ENCODE results near the gene SPATA33.
"Not testable (repeated sequence)": the region's sequence is repeated elsewhere in the genome, so short reads cannot be mapped to it uniquely, and the experiment has no call there.

SPATA33 gene

DNA sequence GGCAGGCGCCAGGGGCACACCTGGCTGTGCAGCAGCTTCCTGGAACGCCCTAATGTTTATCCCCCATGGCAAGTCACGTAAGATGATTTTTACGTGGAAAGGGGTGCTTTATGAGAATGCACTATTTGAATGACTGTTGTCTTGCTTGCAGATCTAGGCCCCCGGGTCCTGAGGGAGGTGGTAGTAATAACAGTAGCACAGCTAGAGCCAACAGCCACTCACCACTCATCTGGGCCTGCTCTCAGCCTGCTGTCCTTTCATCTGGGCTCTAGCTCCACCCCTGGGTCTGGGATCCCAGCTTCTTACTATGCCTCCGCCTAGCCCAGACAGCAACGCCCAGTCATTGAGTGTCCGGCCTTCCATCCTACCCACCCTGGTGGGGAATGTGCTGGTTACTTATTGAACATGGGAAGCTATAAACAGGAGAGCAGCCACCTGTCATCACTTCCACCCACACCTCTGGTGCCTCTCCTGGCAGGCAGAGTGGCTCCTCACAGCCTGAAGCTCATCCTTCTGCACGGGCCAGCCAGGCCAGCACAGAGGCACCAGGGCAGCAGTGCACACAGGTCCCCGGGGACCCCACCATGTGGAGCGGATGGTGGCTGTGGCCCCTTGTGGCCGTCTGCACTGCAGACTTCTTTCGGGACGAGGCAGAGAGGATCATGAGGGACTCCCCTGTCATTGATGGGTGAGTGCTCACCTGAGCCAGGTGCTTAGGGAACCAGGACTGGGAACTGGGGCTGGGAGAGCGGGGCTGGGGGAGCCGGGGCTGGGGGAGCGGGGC, 27.6 kb upstream of the SPATA33 start:
- no peak for DNase-seq (ENCODE audit: low read depth)

DNA sequence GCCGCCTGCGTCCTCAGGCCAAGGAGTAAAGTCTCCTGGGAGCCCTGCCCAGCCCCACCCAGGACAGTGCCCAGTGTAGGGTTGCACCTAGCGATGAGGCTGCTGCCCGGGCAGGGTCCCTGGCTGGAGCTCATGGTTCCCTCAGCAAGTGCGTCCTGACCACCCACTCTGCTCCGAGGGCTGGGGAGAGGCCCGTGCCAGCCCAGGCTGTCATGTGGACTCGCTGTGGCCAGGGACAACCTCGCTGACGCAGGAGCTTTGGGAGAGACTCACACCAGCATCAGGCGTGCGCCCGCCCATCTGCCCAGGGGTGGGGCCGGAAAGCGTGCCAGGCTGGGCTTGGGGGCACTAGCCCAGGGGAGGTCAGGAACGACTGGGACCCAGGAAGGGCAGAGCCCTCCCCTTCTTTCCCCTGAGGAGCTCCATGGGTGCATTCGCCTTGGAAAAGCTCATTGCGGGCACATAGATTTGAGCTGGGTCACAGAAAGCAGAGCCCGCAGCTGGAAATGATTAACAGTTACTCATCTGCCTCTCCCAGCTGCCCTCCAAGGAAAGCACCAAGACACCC, 24.5 kb upstream of the SPATA33 start:
- no peak for DNase-seq (ENCODE audit: low read depth)

DNA sequence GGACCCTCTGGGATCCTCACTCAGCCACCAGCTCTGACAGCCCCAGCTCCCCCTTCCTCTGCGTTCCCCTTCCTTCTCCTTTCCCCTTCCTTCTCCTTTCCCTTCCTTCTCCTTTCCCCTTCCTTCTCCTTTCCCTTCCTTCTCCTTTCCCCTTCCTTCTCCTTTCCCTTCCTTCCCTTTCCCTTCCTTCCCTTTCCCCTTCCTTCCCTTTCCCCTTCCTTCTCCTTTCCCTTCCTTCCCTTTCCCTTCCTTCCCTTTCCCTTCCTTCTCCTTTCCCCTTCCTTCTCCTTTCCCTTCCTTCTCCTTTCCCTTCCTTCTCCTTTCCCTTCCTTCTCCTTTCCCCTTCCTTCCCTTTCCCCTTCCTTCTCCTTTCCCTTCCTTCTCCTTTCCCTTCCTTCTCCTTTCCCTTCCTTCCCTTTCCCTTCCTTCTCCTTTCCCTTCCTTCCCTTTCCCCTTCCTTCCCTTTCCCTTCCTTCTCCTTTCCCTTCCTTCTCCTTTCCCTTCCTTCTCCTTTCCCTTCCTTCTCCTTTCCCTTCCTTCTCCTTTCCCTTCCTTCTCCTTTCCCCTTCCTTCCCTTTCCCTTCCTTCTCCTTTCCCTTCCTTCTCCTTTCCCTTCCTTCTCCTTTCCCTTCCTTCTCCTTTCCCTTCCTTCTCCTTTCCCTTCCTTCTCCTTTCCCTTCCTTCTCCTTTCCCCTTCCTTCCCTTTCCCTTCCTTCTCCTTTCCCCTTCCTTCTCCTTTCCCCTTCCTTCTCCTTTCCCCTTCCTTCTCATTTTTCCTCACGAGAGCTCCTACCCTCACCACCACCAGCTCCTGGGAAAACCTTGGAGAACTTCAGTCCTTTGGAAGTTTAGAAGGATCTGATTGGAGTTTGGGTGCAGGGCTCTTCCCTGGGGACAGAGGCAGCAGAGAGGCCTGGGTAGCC, 22.9 kb upstream of the SPATA33 start:
- DNase-seq (ENCODE audit: low read depth), result not testable (repeated sequence)

DNA sequence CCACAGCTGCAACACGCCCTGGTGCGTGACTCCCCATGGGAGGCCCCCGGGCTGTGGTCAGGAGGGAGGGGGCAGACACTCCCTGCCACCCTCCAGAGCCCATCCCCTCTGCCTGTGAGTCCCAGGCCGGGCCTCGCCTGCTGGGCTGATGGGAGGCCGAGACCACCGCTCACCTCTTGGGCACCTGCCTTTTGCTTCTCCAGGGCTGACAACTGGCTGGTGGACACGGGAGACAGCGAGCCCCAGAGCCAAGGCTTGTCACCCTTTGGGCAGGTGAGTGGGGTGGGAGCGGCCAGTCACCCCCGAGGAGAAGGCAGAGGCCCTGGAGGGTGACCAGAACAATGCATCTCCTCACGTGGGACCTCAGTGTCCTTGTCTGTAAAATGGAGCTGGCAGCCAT, 21.0 kb upstream of the SPATA33 start:
- DNase-seq (ENCODE audit: low read depth), result no peak

DNA sequence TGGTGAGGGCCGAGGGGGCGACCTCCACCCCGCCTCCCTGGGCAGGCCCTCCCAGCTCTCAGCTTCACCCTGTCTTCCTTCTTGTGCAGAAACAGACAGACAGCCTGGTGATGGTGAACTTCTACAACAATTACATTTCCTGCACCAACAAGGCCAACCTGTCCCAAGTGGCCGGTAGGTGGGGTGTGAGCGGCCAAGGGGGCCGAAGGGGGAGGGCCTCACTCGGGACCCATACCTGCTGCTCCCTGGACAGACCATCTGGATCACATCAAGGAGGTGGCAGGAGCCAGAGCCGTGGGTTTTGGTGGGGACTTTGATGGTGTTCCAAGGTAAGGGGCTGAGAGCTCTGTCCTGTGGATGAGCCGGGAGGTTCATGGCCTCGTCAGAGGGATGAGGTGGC, 20.3 kb upstream of the SPATA33 start:
- DNase-seq (ENCODE audit: low read depth), result no peak

DNA sequence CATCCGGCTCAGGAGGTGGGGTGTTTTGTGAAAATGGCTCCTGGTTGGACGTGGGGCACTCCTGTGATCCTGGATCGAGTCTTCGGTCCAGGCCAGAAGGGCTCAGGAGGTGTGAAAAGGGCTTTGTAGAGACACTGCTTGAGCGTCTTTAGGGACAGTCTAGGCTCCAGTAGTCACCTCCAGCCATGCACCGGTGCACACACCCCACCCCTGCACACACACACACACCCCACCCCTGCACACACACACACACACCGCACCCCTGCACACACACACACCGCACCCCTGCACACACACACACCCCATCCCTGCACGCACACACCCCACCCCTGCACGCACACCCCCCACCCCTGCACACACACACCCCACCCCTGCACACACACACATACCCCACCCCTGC, 19.2 kb upstream of the SPATA33 start:
- no peak for DNase-seq (ENCODE audit: low read depth)

DNA sequence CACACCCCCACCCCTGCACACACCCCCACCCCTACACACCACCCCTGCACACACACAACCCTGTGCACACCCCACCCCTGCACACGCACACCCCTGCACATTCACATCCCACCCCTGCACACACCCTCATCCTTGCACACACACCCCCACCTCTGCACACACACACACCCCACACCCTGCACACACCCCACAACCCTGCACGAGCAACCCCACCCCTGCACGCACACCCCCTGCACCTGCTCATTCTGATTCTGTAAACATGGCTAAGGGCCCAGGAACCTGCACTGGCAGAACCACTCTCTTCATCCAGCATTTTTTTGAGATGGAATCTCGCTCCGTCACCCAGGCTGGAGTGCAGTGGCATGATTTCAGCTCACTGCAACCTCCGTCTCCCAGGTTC, 18.3 kb upstream of the SPATA33 start:
- no peak for DNase-seq (ENCODE audit: low read depth)

DNA sequence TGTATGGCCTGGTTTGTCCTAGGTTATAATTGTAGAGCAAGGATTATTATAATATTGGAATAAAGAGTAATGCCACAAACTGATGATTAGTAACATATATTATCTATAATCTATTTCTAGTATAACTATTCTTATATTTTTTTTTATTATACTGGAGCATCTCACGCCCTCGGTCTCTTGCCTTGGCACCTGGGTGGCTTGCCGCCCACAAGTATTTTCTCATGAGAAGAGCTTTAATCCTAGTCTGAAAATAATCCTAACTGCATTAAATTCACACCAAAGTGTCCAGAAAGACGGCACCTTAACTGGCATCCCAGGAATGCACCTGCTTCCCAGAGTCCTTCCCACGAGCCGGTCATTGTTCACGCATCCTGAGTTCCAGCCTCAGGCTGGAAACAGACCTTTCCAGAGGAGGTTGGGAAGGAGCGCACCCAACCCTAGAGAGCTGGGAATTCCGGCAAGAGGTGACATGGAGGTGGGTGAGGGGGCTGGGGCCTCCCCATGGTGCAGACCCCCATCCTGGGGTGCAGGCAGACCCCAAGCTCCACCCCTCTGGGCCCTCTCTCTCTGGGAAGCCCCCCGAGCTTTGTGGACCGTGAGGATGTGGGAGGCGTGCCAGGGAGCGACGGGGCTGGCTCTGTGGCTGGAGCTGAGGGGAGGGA, 16.0 kb upstream of the SPATA33 start:
- DNase-seq (ENCODE audit: low read depth), result no peak

DNA sequence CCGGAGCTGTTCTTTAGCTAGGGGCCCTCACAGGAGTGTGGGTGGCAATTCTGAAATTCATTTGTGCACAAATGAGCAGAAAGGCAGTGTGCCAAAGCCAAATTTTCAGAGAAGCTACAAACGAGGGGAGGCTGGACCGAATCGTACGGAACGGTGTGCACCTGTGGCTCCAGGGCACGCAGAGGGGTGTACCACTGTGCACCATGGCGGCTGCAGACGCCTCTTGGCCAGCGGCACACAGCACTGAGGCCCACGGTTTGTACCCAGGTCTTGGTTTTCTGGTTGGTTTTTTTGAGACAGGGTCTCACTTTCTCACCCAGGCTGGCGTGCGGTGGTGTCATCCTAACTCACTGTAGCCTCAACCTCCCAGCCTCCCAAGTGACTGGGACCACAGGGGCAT, 15.1 kb upstream of the SPATA33 start:
- no peak for DNase-seq (ENCODE audit: low read depth)

DNA sequence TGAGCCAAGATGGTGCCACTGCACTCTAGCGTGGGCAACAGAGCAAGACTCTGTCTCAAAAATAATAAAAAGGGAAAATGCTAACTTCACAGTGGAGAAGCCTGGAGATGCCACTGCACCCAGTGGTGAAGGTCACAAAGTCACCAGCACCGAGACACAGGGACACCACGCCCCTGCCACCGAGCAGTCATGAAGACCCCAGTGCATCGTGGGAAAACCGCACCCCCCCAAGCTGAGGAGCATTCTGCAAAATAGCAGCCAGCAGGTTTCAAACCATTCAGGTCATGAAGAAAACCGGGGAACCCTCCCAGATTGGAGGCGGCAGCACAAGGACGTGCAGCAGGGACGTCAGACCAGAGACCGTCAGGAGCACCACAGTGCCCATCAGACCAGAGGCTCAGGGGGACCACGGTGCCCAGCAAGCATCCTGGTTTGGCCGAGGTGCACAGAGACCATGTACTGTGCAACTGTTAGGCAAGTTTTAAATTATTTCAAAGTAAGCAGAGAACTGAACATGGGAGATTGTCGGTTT, 13.8 kb upstream of the SPATA33 start:
- DNase-seq (ENCODE audit: low read depth), result no peak

DNA sequence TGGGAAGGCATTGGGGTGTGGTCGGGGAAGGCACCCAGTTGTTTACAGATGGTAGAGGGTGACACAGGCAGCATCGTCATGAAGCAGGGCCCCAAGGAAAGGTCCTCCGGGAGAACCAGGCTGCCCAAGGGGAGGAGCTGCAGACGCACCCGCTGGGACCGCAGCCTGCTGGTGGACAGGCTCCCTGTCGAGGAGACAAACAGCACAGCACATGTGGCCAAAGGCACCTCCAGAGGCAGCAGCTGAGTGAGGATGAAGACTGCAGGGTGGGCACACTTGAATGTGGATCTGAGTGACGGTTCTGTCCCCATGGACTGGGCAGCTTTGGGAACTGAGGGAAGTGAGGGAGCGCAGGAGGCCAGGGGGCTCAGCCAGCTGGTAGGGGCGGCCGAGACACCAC, 12.5 kb upstream of the SPATA33 start:
- no peak for DNase-seq (ENCODE audit: low read depth)

DNA sequence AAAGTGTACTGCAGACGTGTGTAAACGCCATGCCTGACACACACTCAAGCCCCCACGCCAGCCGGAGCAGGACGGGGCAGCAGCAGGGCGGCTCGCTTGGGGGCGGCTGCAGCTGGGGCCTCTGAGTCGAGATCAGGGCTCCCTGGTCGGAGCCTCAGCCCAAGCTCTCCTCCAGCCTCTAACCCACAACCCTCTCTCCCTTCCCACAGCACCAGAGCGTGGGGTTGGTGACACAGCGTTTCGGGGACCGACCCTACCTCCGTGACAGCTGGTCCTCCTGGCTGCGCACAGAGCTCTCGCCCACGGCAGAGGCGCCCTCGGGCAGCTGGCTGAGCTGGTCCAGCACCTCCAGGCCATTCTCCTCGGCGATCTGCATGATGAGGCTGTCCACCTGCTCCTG, 11.4 kb upstream of the SPATA33 start:
- no peak for DNase-seq (ENCODE audit: low read depth)

DNA sequence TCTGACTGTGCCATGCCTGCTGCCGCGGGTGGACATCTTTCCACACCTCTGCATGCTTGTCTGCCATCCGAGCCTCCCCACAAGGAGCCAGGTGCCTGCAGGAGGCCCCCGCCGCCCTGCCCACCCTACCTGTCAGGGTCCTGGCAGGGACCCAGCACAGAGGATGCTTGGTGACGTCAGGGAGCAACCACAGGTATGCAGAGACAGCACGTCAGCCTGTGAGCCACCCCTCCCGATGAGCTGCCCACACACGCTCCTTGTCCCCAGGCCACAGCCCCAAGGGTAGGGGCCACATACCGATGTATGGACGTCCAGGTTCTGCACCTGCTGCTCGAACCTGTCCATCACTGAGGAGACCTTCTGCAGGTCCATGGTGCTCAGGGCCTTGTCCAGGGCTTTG, 10.7 kb upstream of the SPATA33 start:
- DNase-seq (ENCODE audit: low read depth), result no peak

DNA sequence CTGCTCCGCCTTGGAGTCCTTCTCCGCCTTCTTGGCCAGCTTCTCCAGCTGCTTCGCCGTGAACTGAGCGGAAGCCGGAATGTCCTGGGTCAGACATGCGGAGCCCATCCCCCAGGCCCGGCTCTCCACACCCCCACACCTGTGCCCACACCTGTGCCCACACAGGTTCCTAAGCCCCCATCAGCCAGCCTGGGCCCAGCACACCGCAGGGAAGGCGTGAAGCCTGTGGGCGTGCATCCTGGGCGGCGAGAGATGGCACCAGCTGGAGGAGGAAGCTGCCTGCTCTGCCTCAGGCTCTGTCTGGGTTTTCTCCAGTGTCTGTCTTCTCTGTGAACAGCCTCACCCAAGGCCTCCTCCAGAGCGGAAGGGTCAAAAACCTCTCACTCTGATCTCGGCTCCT, 6.1 kb upstream of the SPATA33 start:
- no peak for DNase-seq (ENCODE audit: low read depth)

DNA sequence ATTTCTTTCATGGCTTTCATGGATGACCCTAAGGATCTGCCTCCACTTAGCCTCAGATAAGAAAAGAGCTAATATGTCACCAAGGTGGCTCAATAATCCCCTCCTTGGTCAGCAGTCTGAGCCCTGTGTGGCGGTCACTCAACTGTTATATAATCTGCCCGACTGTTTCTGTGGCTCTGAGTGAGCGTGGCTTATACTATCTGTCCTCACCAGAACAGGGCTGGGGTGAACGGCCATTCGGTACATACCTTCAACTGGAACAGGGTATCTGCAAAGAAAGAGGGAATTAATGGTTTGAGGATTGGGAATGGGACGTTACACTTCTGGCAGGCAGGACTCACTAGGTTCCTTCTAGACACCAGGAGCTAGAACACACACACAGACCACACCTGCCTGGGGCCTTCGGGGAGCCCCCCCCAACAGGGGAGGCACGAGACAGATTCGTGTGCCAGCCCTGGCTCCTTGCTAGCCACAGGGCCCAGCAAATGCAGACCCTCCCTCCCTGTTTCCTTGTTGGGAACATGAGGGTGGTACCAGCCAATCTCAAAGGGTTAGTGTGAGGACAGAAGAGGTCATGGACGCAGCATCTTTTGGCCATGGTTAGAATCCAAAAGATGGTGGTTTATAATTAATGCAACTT, 3.9 kb upstream of the SPATA33 start:
- no peak for DNase-seq (ENCODE audit: low read depth)

DNA sequence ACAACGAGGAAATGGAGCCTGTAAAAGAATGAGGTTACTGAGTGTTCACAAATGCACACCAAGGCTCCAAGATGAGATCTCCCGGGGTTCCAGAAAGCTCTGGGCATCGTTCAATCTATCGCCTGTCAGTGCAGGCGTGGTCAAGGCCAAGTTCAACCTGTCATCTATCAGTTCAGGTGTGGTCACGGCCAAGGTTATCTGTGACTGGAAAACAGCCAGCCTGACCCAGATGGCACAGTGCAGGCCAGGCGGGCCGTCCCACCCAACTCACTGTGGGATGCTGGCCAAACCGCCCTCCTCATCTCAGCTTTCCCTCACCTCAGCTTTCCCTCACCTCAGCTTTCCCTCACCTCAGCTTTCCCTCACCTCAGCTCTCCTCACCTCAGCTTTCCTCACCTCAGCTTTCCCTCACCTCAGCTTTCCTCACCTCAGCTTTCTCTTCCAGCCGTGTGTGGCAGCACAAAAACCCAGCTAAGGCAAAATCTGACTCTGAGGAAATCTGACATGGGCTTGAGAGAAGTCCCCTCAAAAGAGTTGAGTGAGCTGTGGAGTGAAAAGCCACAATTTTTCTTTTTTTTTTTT, 2.5 kb upstream of the SPATA33 start:
- DNase-seq (ENCODE audit: low read depth), result no peak

DNA sequence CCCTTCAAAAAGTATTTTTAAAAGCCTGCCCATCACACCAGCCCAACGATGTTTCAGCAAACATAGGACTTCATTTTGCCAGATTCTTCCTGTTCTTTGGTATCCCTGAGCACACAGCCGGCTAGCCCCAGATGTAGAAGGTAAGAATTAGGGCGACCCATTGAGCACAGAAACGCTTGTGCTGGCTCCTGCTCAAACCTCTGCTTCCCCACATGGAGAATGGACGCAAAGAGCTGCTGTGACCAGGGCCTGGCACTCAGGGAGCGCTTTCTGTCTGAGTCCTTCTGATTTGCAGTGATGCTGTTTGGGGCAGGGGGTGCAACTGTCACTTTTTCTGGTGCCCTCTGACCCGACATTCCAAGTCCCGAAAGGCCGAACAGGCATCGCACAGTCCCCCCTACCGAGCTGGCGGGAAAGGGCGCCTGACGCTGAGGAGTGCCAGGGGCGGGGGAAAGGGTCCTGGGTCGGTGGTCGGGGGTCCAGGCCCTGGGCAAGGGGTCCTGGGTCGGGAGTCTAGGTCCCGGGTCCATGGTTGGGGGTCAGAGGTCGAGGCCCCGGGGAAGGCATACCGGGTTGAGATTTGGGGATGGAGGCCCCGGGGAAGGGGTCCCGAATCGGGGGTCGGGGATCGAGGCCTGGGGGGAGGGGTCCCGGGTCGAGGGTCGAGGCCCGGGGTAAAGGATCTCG, 1.1 kb upstream of the SPATA33 start:
- DNase-seq (ENCODE audit: low read depth), result no peak

DNA sequence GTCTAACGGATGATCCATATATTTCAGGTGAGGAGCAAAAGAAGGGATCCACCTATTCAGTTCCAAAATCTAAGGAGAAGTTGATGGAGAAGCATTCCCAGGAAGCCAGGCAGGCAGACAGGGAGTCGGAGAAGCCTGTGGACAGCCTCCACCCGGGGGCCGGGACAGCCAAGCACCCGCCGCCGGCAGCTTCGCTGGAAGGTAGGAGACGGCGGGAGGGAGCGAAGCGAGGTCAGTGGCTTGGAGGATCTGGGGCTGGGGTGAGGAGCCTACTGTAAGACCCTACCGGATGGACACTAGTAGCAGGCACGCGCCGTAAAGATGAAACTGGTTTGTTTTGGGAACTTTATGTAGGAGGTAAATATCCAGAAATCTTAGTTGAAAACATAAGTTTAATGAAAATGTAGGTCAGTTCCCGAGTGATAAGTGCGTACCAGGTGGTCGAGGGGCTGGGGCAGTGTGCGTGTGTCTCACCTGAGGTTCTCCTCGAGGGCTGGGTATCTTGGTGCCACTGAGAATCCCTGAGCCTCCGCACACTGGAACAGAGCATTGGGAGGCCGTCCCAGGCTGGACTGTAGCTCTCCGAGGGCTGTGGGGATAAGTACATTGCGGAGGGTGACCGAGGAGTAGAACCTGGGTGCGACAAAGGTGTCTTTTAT, 714 bp downstream of the SPATA33 start:
- DNase-seq (ENCODE audit: low read depth), result no peak

DNA sequence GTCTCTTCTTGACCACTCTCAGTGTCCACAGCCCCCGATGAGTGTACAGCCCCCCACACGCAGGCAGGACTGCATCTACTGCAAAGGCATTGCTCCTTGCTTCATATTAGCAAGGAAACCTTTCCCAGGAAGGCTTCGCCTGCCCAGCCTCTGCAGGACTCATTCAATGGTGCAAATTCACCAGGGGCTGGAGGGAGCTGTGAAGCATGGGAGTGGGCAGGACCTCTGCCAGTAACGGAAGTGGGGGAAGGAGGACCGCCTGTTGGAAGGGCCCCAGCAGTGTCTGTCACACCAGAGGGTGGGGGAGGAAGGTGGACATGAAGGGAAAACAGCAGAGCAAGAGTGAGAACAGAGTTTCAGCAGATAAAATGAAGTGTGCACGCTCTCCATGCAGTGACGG, 2.5 kb downstream of the SPATA33 start:
- no peak for DNase-seq (ENCODE audit: low read depth)

DNA sequence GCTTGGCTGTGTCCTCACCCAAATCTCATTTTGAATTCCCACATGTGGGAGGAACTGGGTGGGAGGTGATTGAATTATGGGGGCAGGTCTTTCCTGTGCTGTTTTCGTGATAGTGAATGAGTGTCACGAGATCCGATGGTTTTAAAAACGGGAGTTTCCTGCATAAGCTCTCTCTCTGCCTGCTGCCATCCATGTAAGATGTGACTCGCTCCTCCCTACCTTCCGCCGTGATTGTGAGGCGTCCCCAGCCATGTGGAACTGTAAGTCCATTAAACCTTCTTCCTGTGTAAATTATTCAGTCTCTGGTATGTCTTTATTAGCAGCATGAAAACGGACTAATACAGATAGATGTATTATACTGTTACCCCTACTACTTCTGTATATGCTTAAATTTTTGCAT, 3.6 kb downstream of the SPATA33 start:
- DNase-seq (ENCODE audit: low read depth), result no peak
